ENCODE measurements around the gene PDAP1. TPM values are rescaled to one million over a fixed set of nuclear protein-coding genes. Genes with fewer than 3 reads are reported as not detected.

PDAP1 gene
- total RNA-seq, 2 donors from 2014 or later: 147 to 165 TPM

GRCh38 chr7:99429756-99430155 is 21.4 kb upstream of the PDAP1 start:
- peaks cover 8% of the 10 kb centered on the region for H3K4me1 ChIP-seq (ENCODE audit: control insufficient read depth, insufficient read depth, low read length)
- peaks cover 10% of the 10 kb centered on the region for H3K4me1 Mint-ChIP-seq
- H3K27me3 Mint-ChIP-seq (ENCODE audit: insufficient read depth): no peaks in the 10 kb centered on the region
- no peak for DNase-seq
- peaks cover 2% of the 10 kb centered on the region for H3K9me3 Mint-ChIP-seq
- no peaks in the 10 kb centered on the region for H3K9me3 ChIP-seq (ENCODE audit: control insufficient read depth, low read length)
- no peak overlapping the region for H3K4me3 ChIP-seq (ENCODE audit: low read length)
- H3K27ac Mint-ChIP-seq: no peak overlapping the region
- H3K36me3 ChIP-seq (ENCODE audit: control insufficient read depth, insufficient read depth, low read length): peaks cover 60% of the 10 kb centered on the region
- 93 to 100% methylated on average over 8 of the region's 8 CpGs for WGBS, 2 experiments (ENCODE audit: insufficient coverage in 1 of 2, insufficient read length in 1 of 2)
- TF ChIP-seq CTCF (conservative IDR thresholded peaks at IDR 0.05): no peak
- no peaks in the 10 kb centered on the region for H3K27me3 ChIP-seq (ENCODE audit: control insufficient read depth, insufficient read depth, low read length, poor library complexity, severe bottlenecking)
- H3K36me3 Mint-ChIP-seq (ENCODE audit: low read depth): peaks cover 75% of the 10 kb centered on the region
- no peak overlapping the region for H3K27ac ChIP-seq (ENCODE audit: low read depth, low read length)
- no peak overlapping the region for H3K9ac ChIP-seq (ENCODE audit: extremely low read depth, low read length, poor library complexity, severe bottlenecking)
- no peak overlapping the region for H3K4me3 Mint-ChIP-seq

GRCh38 chr7:99428972-99429566 is 20.7 kb upstream of the PDAP1 start:
- Histone ChIP-seq H3K4me3 (ENCODE audit: low read length) (no peak overlapping the region), H3K9me3 (ENCODE audit: control insufficient read depth, low read length) (no peaks in the 10 kb centered on the region), H3K27ac (ENCODE audit: low read depth, low read length) (no peak overlapping the region), H3K9ac (ENCODE audit: extremely low read depth, low read length, poor library complexity, severe bottlenecking) (no peak overlapping the region), H3K36me3 (ENCODE audit: control insufficient read depth, insufficient read depth, low read length) (peaks cover 60% of the 10 kb centered on the region), H3K27me3 (ENCODE audit: control insufficient read depth, insufficient read depth, low read length, poor library complexity, severe bottlenecking) (no peaks in the 10 kb centered on the region), H3K4me1 (ENCODE audit: control insufficient read depth, insufficient read depth, low read length) (peaks cover 8% of the 10 kb centered on the region)
- Mint-ChIP-seq H3K27ac (no peak overlapping the region), H3K9me3 (peaks cover 2% of the 10 kb centered on the region), H3K4me1 (peaks cover 10% of the 10 kb centered on the region), H3K27me3 (ENCODE audit: insufficient read depth) (no peaks in the 10 kb centered on the region), H3K4me3 (no peak overlapping the region), H3K36me3 (ENCODE audit: low read depth) (peaks cover 75% of the 10 kb centered on the region)
- TF ChIP-seq CTCF (conservative IDR thresholded peaks at IDR 0.05): no peak
- DNase-seq: no peak
- WGBS, 2 experiments (ENCODE audit: insufficient coverage in 1 of 2, insufficient read length in 1 of 2): 93% methylated on average over 8 to 10 of the region's 10 CpGs

GRCh38 chr7:99424932-99425730 is 16.7 kb upstream of the PDAP1 start:
- peaks cover 2% of the 10 kb centered on the region for H3K9me3 Mint-ChIP-seq
- H3K27me3 Mint-ChIP-seq (ENCODE audit: insufficient read depth): no peaks in the 10 kb centered on the region
- Histone ChIP-seq H3K27me3 (ENCODE audit: control insufficient read depth, insufficient read depth, low read length, poor library complexity, severe bottlenecking) (no peaks in the 10 kb centered on the region), H3K4me1 (ENCODE audit: control insufficient read depth, insufficient read depth, low read length) (no peaks in the 10 kb centered on the region), H3K9ac (ENCODE audit: extremely low read depth, low read length, poor library complexity, severe bottlenecking) (no peak overlapping the region), H3K9me3 (ENCODE audit: control insufficient read depth, low read length) (no peaks in the 10 kb centered on the region), H3K36me3 (ENCODE audit: control insufficient read depth, insufficient read depth, low read length) (peaks cover 66% of the 10 kb centered on the region), H3K4me3 (ENCODE audit: low read length) (no peak overlapping the region), H3K27ac (ENCODE audit: low read depth, low read length) (no peak overlapping the region)
- WGBS, 2 experiments (ENCODE audit: insufficient coverage in 1 of 2, insufficient read length in 1 of 2): 94 to 97% methylated on average over 13 to 24 of the region's 24 CpGs
- TF ChIP-seq CTCF (conservative IDR thresholded peaks at IDR 0.05): no peak
- no peaks in the 10 kb centered on the region for H3K4me1 Mint-ChIP-seq
- H3K4me3 Mint-ChIP-seq: no peak overlapping the region
- no peak for DNase-seq
- H3K36me3 Mint-ChIP-seq (ENCODE audit: low read depth): peaks cover 75% of the 10 kb centered on the region
- H3K27ac Mint-ChIP-seq: no peak overlapping the region
